Ishikawa (cell line): ENCODE data around the gene ARHGEF28.

Experiments
- EP300 ChIP-seq: IDR thresholded peaks from 2 replicates; pipeline ENCODE4 v1.6.1; 2012; ENCODE audit warnings: borderline replicate concordance
- MAX ChIP-seq: IDR thresholded peaks from 2 replicates; pipeline ENCODE4 v1.6.1; 2012
- TAF1 ChIP-seq: IDR thresholded peaks from 2 replicates; pipeline ENCODE4 v1.6.1; 2012; ENCODE audit warnings: low read depth, mild to moderate bottlenecking

- TF ChIP-seq TAF1 (no peak), EP300 (no peak), MAX (no peak)
Observed at GRCh38 chr5:73582285-73583145, 43.5 kb upstream of the ARHGEF28 start.
